PFSK-1 (cell line): ENCODE data around the gene RNF217.

Experiments used
- REST ChIP-seq, 2 experiments: IDR thresholded peaks; 2 replicates each; pipeline versions ENCODE4 v1.6.1 to v1.8.0; 2011 to 2012; ENCODE audit warnings: low read depth in 2 of 2, low read length in 2 of 2, control low read depth in 1 of 2, inconsistent platforms in 1 of 2, mild to moderate bottlenecking in 1 of 2, moderate library complexity in 1 of 2; ENCODE audit not compliant: insufficient read depth in 1 of 2
- SIN3A ChIP-seq: IDR thresholded peaks from 2 replicates; pipeline ENCODE4 v1.6.1; 2012; ENCODE audit warnings: mild to moderate bottlenecking, low read length, moderate library complexity, borderline replicate concordance; ENCODE audit not compliant: insufficient read depth
- TAF1 ChIP-seq: IDR thresholded peaks from 2 replicates; pipeline ENCODE4 v1.6.1; 2012; ENCODE audit warnings: low read length, control low read depth, borderline replicate concordance; ENCODE audit not compliant: insufficient read depth

DNA sequence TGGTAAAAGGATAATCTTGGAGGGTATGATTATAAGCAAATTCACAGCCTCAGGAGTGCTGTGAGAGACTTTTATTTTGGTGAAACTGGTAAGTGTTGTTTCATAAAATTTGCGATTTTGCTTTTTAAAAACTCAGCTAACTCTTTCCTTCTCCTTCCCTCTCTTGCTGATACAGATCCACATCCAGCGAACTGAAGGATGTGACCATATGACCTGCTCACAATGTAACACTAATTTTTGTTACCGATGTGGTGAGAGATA lies 114.2 kb downstream of the RNF217 start:
- no peak for TF ChIP-seq REST (IDR thresholded peaks at IDR 0.05; ENCODE audit: insufficient read depth in 1 of 2, low read depth in 2 of 2, low read length in 2 of 2)
- no peak for TF ChIP-seq SIN3A
- TF ChIP-seq TAF1, result no peak
